OCI-LY7 (cell line): ENCODE measurements around the gene LMX1A. TPM values are rescaled to one million over a fixed set of nuclear protein-coding genes. Genes with fewer than 3 reads are reported as not detected.

Source experiments
- BruUV-seq: library from RNA; stranded (reverse); fragments of 400-500 nt; replicated peaks from 2 replicates; lab custom pipeline; 2021; lab: Mats Ljungman, UMichigan
- CTCF ChIA-PET: fragments of 300-600 bp; sonication (Branson Sonifier 250); formaldehyde crosslinking; loops from one replicate; lab custom pipeline; 2022; ENCODE audit warnings: antibody characterized with exemption; ENCODE audit not compliant: unreplicated experiment; lab: Charles Lee
- POLR2A ChIA-PET: fragments of 300-600 bp; sonication (Branson Sonifier 250); formaldehyde crosslinking; loops from one replicate; lab custom pipeline; 2022; ENCODE audit warnings: antibody characterized with exemption; lab: Charles Lee
- DNase-seq: peaks from one replicate; pipeline ENCODE4 v3.0.0-alpha.2; 2015; ENCODE audit warnings: low spot score
- H2AFZ ChIP-seq: fragments of 200-600 bp; sonication (generic), shearing (Covaris generic); 2 replicates; pipeline ENCODE4 v1.6.1; 2014; ENCODE audit warnings: mild to moderate bottlenecking, antibody characterized with exemption, low read length, moderate library complexity
- H3K27ac ChIP-seq: fragments of 200-600 bp; sonication (generic); 2 replicates; pipeline ENCODE4 v1.5.1; 2014; ENCODE audit warnings: mixed run types, low read depth, mild to moderate bottlenecking, moderate library complexity, low read length, inconsistent platforms; ENCODE audit not compliant: poor library complexity, severe bottlenecking
- H3K36me3 ChIP-seq: fragments of 200-600 bp; sonication (generic); 2 replicates; pipeline ENCODE4 v1.6.1; 2014; ENCODE audit warnings: mild to moderate bottlenecking, antibody characterized with exemption, low read length, moderate library complexity, mixed read lengths; ENCODE audit not compliant: insufficient read depth
- H3K4me1 ChIP-seq: fragments of 200-600 bp; sonication (generic); 2 replicates; pipeline ENCODE4 v1.5.1; 2014; ENCODE audit warnings: mild to moderate bottlenecking, low read length; ENCODE audit not compliant: insufficient read depth, poor library complexity, severe bottlenecking
- H3K4me2 ChIP-seq: fragments of 200-600 bp; sonication (generic); 2 replicates; pipeline ENCODE4 v1.6.1; 2014; ENCODE audit warnings: mild to moderate bottlenecking, low read length
- H3K4me3 ChIP-seq: fragments of 200-600 bp; sonication (generic); 2 replicates; pipeline ENCODE4 v1.5.1; 2014; ENCODE audit warnings: mild to moderate bottlenecking, low read depth, low read length; ENCODE audit not compliant: poor library complexity, severe bottlenecking
- H3K79me2 ChIP-seq: fragments of 200-600 bp; sonication (generic); 2 replicates; pipeline ENCODE4 v1.6.1; 2016; ENCODE audit warnings: low read depth, mild to moderate bottlenecking, low read length, moderate library complexity, mixed read lengths; ENCODE audit not compliant: insufficient read depth
- H3K9me2 ChIP-seq: fragments of 200-600 bp; sonication (generic); 2 replicates; pipeline ENCODE4 v1.6.1; 2016; ENCODE audit warnings: mild to moderate bottlenecking, low read length, mixed read lengths; ENCODE audit not compliant: insufficient read depth
- H3K9me3 ChIP-seq: fragments of 200-600 bp; sonication (generic); 2 replicates; pipeline ENCODE4 v1.6.1; 2014; ENCODE audit warnings: mild to moderate bottlenecking, mixed run types, low read length, mixed read lengths
- H4K20me1 ChIP-seq: fragments of 200-600 bp; sonication (generic); 2 replicates; pipeline ENCODE4 v1.6.1; 2014; ENCODE audit warnings: mild to moderate bottlenecking, antibody characterized with exemption, low read length, moderate library complexity, mixed read lengths; ENCODE audit not compliant: insufficient read depth
- EZH2phosphoT487 ChIP-seq: fragments of 200-600 bp; sonication (generic); IDR thresholded peaks from 2 replicates; pipeline ENCODE4 v1.6.1; 2018; ENCODE audit warnings: low read depth, borderline replicate concordance, mild to moderate bottlenecking, mixed run types, antibody characterized with exemption, low read length, moderate library complexity, mixed read lengths
- intact Hi-C: fragments of 100-400 bp; cut with micrococcal nuclease; formaldehyde crosslinking; loops from one replicate; pipeline ENCODE4 v1.10.0; 2022; ENCODE audit not compliant: unreplicated experiment
- total RNA-seq, 2 experiments: library from RNA; depleted of rRNA in 1 of 2; stranded (reverse); fragments of >200 nt in 1 of 2; shearing (Covaris generic) in 1 of 2; gene quantifications; 2 replicates each; pipeline ENCODE4 v1.2.3, GENCODE V29; 2014 to 2022
- TF ChIP-seq, protein P1 (sequence below): fragments of 200-600 bp; sonication (generic); conservative IDR thresholded peaks from 2 replicates; pipeline ENCODE4 v1.5.1; 2014; ENCODE audit warnings: mild to moderate bottlenecking, antibody characterized with exemption, low read length, moderate library complexity, mixed read lengths

The LMX1A gene
- total RNA-seq, 2 experiments from 2014 or later = not detected

DNA sequence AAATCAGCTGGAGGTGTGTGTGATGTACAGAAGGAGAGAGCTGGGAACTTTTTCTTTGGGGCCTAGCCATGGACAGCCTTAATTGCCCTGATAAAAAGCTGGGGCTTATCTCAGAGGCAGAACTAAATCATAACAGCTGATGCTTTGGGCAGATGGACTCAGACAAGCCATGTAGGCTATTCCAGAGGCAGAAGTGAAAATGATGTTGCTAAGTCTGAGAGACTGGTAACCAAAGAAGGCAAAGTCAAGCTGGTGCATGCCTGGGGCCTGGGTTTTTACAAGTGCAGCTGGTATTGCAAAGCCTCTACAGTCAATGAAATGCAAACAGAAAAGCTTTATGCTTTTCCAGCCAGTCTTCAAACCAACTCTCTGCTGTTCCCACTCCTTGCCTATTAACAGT is 39.0 kb upstream of the LMX1A start:
- no peak overlapping the region for H3K27ac ChIP-seq
- H3K36me3 ChIP-seq = no peaks in the 10 kb centered on the region
- no peak overlapping the region for H2AFZ ChIP-seq
- peaks cover 3% of the 10 kb centered on the region; the same call in 1 of the 2 replicates for H4K20me1 ChIP-seq
- CTCF ChIA-PET = no interaction called here
- intact Hi-C loops = no loop called here
- POLR2A ChIA-PET = interaction anchor here (0.5 kb wide), 1 partner anchor 149 kb away, joined by 4 read pairs; no protein-coding TSS in a partner anchor
- H3K4me3 ChIP-seq = no peak overlapping the region
- H3K79me2 ChIP-seq = no peaks in the 10 kb centered on the region
- peaks cover 6% of the 10 kb centered on the region for H3K4me1 ChIP-seq
- peak; percentile 12 for DNase-seq
- TF ChIP-seq, protein P1, sequence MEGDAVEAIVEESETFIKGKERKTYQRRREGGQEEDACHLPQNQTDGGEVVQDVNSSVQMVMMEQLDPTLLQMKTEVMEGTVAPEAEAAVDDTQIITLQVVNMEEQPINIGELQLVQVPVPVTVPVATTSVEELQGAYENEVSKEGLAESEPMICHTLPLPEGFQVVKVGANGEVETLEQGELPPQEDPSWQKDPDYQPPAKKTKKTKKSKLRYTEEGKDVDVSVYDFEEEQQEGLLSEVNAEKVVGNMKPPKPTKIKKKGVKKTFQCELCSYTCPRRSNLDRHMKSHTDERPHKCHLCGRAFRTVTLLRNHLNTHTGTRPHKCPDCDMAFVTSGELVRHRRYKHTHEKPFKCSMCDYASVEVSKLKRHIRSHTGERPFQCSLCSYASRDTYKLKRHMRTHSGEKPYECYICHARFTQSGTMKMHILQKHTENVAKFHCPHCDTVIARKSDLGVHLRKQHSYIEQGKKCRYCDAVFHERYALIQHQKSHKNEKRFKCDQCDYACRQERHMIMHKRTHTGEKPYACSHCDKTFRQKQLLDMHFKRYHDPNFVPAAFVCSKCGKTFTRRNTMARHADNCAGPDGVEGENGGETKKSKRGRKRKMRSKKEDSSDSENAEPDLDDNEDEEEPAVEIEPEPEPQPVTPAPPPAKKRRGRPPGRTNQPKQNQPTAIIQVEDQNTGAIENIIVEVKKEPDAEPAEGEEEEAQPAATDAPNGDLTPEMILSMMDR = no peak
- no peak for TF ChIP-seq EZH2phosphoT487
- H3K9me2 ChIP-seq = no peaks in the 10 kb centered on the region
- no TSS peak for BruUV-seq
- no peak overlapping the region for H3K4me2 ChIP-seq
- no peaks in the 10 kb centered on the region for H3K9me3 ChIP-seq

DNA sequence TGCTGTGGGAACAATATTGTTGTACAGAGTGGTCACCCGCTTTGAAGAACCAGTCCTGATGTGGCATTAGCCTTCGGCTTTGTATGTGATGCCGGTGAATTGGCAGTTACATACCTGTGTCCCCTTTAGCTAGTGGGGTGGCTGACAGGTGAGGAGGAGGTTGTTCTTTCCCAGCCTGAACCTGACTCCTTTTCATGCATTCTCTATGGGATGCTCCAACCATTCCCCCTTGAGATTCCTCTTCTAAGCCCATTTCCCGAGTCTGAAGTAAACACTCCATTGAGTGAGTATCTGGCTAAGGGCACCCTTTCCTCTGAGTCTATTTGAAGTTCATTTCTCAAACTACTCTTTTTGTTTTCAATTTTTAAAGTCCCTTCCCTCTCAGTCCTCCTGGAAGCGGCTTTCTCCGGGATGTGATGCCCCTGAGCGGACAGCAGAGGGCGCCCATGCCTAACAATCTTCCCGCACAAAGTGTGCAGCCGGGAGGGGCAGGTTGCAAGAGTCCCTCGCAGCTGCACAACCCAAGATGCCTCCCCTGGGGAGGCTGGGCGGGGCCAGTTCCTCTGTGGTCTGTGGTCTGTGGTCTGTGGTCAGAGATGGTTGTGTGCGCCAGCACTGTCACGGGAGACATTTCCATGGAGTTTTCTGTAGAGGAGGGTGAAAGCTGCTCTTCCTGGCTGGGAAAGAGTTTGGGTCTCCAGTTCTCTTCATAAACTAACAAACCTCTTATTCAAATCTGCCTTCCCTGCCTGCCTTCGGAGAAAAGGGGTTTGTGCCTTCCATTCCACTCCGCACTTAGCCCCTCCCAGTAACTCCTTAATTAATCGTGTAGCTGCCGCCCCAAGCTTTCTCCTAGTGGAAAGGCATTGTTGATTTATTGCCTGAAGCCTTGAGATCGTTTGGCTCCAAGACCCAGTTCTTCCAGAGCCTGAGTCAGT is 36.4 kb upstream of the LMX1A start:
- Histone ChIP-seq H3K27ac (no peak overlapping the region), H3K79me2 (no peaks in the 10 kb centered on the region), H3K4me2 (peak overlapping the region; percentile 25), H3K36me3 (no peaks in the 10 kb centered on the region), H3K4me1 (peaks cover 6% of the 10 kb centered on the region), H3K9me2 (no peaks in the 10 kb centered on the region), H4K20me1 (peaks cover 3% of the 10 kb centered on the region; the same call in 1 of the 2 replicates), H3K9me3 (no peaks in the 10 kb centered on the region), H2AFZ (no peak overlapping the region), H3K4me3 (no peak overlapping the region)
- TF ChIP-seq, protein P1 = peak; percentile 95
- no peak for TF ChIP-seq EZH2phosphoT487
- BruUV-seq = no TSS peak
- POLR2A ChIA-PET = interaction anchor here (0.6 to 1.4 kb wide), 4 partner anchors 194 to 244 kb away, joined by 3 to 4 read pairs (median 3); no protein-coding TSS in a partner anchor
- intact Hi-C loops = loop anchor here (1.0 to 5.0 kb wide), 2 partner anchors 200 to 519 kb away; no protein-coding TSS in a partner anchor
- DNase-seq = peak; percentile 89
- CTCF ChIA-PET = no interaction called here
